Measurements from ENCODE around the gene ULBP3.
"Not testable (repeated sequence)": the region's sequence is repeated elsewhere in the genome, so short reads cannot be mapped to it uniquely, and the experiment has no call there.

- TF ChIP-seq, protein P1, sequence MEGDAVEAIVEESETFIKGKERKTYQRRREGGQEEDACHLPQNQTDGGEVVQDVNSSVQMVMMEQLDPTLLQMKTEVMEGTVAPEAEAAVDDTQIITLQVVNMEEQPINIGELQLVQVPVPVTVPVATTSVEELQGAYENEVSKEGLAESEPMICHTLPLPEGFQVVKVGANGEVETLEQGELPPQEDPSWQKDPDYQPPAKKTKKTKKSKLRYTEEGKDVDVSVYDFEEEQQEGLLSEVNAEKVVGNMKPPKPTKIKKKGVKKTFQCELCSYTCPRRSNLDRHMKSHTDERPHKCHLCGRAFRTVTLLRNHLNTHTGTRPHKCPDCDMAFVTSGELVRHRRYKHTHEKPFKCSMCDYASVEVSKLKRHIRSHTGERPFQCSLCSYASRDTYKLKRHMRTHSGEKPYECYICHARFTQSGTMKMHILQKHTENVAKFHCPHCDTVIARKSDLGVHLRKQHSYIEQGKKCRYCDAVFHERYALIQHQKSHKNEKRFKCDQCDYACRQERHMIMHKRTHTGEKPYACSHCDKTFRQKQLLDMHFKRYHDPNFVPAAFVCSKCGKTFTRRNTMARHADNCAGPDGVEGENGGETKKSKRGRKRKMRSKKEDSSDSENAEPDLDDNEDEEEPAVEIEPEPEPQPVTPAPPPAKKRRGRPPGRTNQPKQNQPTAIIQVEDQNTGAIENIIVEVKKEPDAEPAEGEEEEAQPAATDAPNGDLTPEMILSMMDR (IDR thresholded peaks at IDR 0.05), result not testable (repeated sequence)
- not testable (repeated sequence) for TF ChIP-seq POLR2AphosphoS5, POLR2A (IDR thresholded peaks at IDR 0.05)
Measured at GRCh38 chr6:150074396-150075033, 5.6 kb upstream of the ULBP3 start.
